Activated T-helper 9 cell treated with anti-CD3 and anti-CD28 coated beads, Interleukin-2, amount 50 U/mL, for 16 hours (primary cell): ENCODE data around the gene CEP19.
"Not testable (repeated sequence)": the region's sequence is repeated elsewhere in the genome, so short reads cannot be mapped to it uniquely, and the experiment has no call there.

Source experiments
- DNase-seq: peaks from one replicate; pipeline ENCODE4 v3.0.0-alpha.2; 2020; ENCODE audit warnings: low read depth

The CEP19 gene, protein sequence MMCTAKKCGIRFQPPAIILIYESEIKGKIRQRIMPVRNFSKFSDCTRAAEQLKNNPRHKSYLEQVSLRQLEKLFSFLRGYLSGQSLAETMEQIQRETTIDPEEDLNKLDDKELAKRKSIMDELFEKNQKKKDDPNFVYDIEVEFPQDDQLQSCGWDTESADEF

GRCh38 chr3:196711838-196712513 is at the start of gene CEP19, which contains the start of gene PIGX:
CEP19 (minus strand) TSS chr3:196712250; CDS start chr3:196708657, 3,593 bp downstream.
PIGX (plus strand) TSS chr3:196712377.
- peak; percentile 85 for DNase-seq

GRCh38 chr3:196757876-196758739 is 46.1 kb upstream of the CEP19 start:
- no peak for DNase-seq

- no peak for DNase-seq
These were observed 44.7 kb upstream of the CEP19 start for GRCh38 chr3:196756732-196757131.

GRCh38 chr3:196754091-196754981 is 42.3 kb upstream of the CEP19 start:
- DNase-seq = no peak

- no peak for DNase-seq
These were observed 41.2 kb upstream of the CEP19 start for GRCh38 chr3:196753201-196753600.

- DNase-seq = no peak
These were observed 37.1 kb upstream of the CEP19 start for GRCh38 chr3:196749125-196749524.

GRCh38 chr3:196743569-196743968 is 31.5 kb upstream of the CEP19 start:
- DNase-seq = not testable (repeated sequence)

DNA sequence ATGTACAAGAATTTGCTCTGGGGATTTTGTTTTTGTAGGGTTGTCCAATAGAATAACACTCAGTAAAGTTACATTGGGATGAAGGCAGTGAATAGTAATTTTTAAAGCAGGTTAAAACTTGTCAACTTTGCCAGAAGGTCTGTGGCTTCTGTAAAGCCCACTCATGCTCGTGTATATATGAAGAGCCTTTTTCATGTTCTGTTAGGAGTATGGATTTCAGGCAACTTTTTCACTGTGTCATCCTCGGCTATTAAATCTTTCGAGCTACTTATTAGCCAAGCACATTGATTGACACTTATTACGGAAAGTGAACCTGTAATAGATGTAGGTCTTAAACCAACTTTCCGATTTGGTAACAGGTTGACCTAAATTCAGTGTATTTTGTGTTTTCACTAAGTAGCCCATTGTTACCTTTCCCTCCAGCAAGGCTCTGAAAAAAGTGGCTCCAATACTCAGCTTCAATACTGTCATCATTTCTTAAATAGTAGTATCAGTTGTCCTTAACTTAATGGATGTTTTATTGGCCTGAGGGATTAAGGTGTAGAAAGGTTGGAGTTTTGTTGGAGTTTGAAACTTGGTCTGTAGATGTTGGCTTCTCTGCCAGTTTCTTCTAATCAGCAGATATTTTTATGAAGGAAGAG is 29.3 kb upstream of the CEP19 start:
- DNase-seq = no peak

DNA sequence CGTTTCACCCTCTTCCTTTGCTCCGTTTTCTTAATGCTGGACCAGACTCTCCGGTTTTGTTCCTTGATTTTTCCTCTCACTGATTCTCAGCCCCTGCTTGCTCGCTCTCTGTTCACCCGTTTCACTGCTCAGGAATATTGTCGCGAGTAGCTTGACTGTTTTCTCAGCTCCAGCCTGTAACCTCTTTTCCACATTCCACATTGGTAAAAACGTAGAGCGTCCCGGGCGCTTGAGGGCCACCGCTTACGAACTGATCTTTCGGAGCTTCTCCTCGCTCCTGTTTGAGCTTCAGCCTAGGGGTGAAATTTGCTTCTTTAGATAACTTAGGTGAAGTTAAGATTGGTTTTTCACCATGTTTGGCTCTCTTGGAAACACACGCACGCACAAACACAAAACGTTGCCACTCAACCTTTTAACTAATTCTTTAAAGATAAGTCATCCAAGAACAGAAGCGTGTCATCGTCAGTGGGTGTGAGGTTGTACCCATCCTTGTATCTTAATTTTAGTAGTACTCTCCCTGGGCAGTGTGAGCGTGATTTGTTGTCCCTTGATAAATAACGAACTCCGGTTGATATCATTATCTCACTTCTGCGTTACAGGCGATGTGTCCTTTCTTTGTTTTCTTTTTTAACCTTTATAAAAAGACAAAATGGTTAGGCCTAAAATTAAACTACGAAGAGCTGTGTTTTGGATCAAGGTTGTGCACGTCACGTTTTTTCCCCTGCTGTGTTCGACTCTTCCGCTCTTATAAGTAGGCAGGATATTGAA is 28.6 kb upstream of the CEP19 start:
- DNase-seq = peak; percentile 15

- peak; percentile 88 for DNase-seq
These were observed 27.8 kb upstream of the CEP19 start, which contains the start of gene PAK2 for GRCh38 chr3:196739671-196740480. PAK2 (plus strand) TSS chr3:196739857; CDS start chr3:196782647, 42,790 bp downstream.

- DNase-seq = no peak
These were observed 25.6 kb upstream of the CEP19 start for GRCh38 chr3:196737655-196738054.

- no peak for DNase-seq
These were observed 24.8 kb upstream of the CEP19 start for GRCh38 chr3:196736670-196737374.

- no peak for DNase-seq
These were observed 23.7 kb upstream of the CEP19 start for GRCh38 chr3:196735751-196736150.

DNA sequence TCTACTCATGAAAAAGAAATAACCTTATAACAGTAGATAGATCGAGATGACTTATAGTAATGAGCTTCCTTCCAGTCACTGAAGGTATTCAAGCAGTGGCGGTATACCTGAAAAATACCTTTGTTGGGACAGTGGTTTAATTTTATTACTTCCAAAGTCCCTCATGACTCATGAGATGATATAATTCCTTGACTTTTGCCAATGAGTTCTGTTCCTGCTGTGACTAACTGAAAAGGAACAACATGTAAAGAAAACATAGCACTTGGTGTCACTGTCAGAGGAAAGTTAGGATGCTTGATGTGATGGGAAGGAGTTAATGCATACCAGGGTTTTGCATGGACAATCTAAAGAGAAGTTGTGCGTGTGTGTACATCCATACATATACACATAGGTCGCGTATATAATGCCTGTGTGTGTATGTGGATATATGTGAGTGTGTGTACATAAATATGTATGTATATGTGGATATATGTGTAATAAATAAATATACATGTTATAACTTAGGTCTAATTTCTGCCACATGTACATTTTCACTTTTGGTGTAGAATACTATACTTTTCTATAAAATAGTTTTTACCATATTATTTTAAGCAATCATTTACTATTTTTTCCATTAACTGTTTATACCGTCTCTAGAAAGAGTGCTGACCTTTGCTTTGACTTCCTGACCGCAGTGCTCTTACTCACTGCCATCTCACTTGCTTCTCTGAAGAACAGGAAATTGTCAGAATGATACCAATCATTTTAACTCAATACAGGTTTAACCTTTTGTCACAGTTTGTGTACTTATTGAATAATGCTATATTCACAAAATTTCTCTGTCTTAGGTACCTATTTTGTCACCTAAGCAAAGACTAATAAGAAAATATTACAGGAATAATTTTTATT is 15.0 kb upstream of the CEP19 start:
- DNase-seq = no peak

- no peak for DNase-seq
These were observed 9.0 kb upstream of the CEP19 start for GRCh38 chr3:196721097-196721496.

DNA sequence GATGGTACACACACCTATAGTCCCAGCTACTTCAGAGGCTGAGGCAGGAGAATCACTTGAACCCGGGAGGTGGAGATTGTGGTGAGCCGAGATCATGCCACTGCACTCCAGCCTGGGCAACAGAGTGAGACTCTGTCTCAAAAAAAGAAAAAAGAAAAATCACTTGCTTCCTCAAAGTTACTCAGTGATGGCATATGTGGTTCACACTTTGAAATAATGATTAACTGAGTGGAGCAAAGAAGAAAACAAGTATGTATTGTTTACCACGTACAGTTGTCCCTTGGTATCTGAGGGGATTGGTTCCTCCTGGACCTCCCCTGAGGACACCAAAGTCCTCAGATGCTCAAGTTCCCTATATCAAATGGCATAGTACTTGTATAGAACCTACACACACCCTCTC is 5.1 kb upstream of the CEP19 start:
- not testable (repeated sequence) for DNase-seq

- peak; percentile 63 for DNase-seq
These were observed 714 bp upstream of the CEP19 start for GRCh38 chr3:196712514-196713413.
